Stimulated activated CD4-positive, alpha-beta T cell treated with anti-CD3 and anti-CD28 coated beads, Interleukin-1b, Interleukin-23, amount 100 ng/mL, for 1 hour (primary cell): ENCODE measurements around the gene MAST4.
"Not testable (repeated sequence)": the region's sequence is repeated elsewhere in the genome, so short reads cannot be mapped to it uniquely, and the experiment has no call there.

Experiments
- DNase-seq, 2 donors: peaks; one replicate each; pipeline ENCODE4 v3.0.0-alpha.2; 2020; ENCODE audit warnings: low read depth in 2 of 2

The MAST4 gene

GRCh38 chr5:66742896-66743247 lies 146.7 kb downstream of the MAST4 start:
- DNase-seq = no peak

GRCh38 chr5:66743344-66743743 lies 147.2 kb downstream of the MAST4 start:
- DNase-seq = no peak

- no peak for DNase-seq
Observed at GRCh38 chr5:66744040-66744439, 147.8 kb downstream of the MAST4 start.

- DNase-seq = no peak
Observed at GRCh38 chr5:66745297-66745696, 149.1 kb downstream of the MAST4 start.

- no peak for DNase-seq
Observed at GRCh38 chr5:66747607-66748006, 151.4 kb downstream of the MAST4 start.

- not testable (repeated sequence) for DNase-seq
Observed at GRCh38 chr5:66752668-66753067, 156.5 kb downstream of the MAST4 start.

- no peak for DNase-seq
Observed at GRCh38 chr5:66757219-66757833, 161.1 kb downstream of the MAST4 start.

GRCh38 chr5:66757834-66758371 lies 161.7 kb downstream of the MAST4 start:
- no peak for DNase-seq

- no peak for DNase-seq
Observed at GRCh38 chr5:66769030-66769733, 173.0 kb downstream of the MAST4 start.

GRCh38 chr5:66769839-66770617 lies 173.8 kb downstream of the MAST4 start:
- DNase-seq = no peak

- DNase-seq = no peak
Observed at GRCh38 chr5:66777868-66778267, 181.7 kb downstream of the MAST4 start.

GRCh38 chr5:66779528-66779927 lies 183.3 kb downstream of the MAST4 start:
- DNase-seq = no peak

- DNase-seq = no peak
Observed at GRCh38 chr5:66788556-66788955, 192.4 kb downstream of the MAST4 start.

- DNase-seq = no peak
Observed at GRCh38 chr5:66789434-66789833, 193.2 kb downstream of the MAST4 start.

GRCh38 chr5:66793049-66793448 lies 196.9 kb downstream of the MAST4 start:
- DNase-seq = no peak

GRCh38 chr5:66795682-66796081 lies 199.5 kb downstream of the MAST4 start:
- no peak for DNase-seq

GRCh38 chr5:66796305-66797292 lies 200.4 kb downstream of the MAST4 start:
- DNase-seq = no peak

- DNase-seq = no peak
Observed at GRCh38 chr5:66802941-66803340, 206.7 kb downstream of the MAST4 start.

GRCh38 chr5:66805514-66806430 lies 209.6 kb downstream of the MAST4 start:
- no peak for DNase-seq

- DNase-seq = no peak
Observed at GRCh38 chr5:66807743-66808142, 211.6 kb downstream of the MAST4 start.
